GM18498 (cell line): ENCODE data around the gene TACO1.

Experiments
- ATAC-seq: cut with Tn5 transposase; IDR thresholded peaks from one replicate; pipeline ENCODE4 v1.9.1; 2021; ENCODE audit warnings: mild to moderate bottlenecking, moderate library complexity; ENCODE audit not compliant: unreplicated experiment

TACO1 gene

GRCh38 chr17:63635787-63636186 is 35.1 kb downstream of the TACO1 start:
- ATAC-seq, result no peak

- ATAC-seq, result no peak
Observed at GRCh38 chr17:63639125-63639524, 38.4 kb downstream of the TACO1 start.

GRCh38 chr17:63640038-63640437 is 39.3 kb downstream of the TACO1 start:
- no peak for ATAC-seq

GRCh38 chr17:63641692-63642448 is 41.2 kb downstream of the TACO1 start:
- ATAC-seq, result no peak

- no peak for ATAC-seq
Observed at GRCh38 chr17:63644846-63645245, 44.2 kb downstream of the TACO1 start.

- peak; percentile 67 for ATAC-seq
Observed at GRCh38 chr17:63645775-63646487, 45.2 kb downstream of the TACO1 start.

- ATAC-seq, result peak; percentile 88
Observed at GRCh38 chr17:63646488-63646806, 45.8 kb downstream of the TACO1 start.

GRCh38 chr17:63647065-63647725 is 46.5 kb downstream of the TACO1 start:
- ATAC-seq, result no peak

GRCh38 chr17:63647936-63648335 is 47.2 kb downstream of the TACO1 start:
- no peak for ATAC-seq

GRCh38 chr17:63649813-63650212 is 49.1 kb downstream of the TACO1 start:
- no peak for ATAC-seq

- no peak for ATAC-seq
Observed at GRCh38 chr17:63652106-63652505, 51.4 kb downstream of the TACO1 start.

GRCh38 chr17:63653050-63653449 is 52.4 kb downstream of the TACO1 start:
- ATAC-seq, result no peak

GRCh38 chr17:63657786-63658185 is 57.1 kb downstream of the TACO1 start:
- ATAC-seq, result no peak
